ENCODE results near the gene NCDN.

Gene NCDN

DNA sequence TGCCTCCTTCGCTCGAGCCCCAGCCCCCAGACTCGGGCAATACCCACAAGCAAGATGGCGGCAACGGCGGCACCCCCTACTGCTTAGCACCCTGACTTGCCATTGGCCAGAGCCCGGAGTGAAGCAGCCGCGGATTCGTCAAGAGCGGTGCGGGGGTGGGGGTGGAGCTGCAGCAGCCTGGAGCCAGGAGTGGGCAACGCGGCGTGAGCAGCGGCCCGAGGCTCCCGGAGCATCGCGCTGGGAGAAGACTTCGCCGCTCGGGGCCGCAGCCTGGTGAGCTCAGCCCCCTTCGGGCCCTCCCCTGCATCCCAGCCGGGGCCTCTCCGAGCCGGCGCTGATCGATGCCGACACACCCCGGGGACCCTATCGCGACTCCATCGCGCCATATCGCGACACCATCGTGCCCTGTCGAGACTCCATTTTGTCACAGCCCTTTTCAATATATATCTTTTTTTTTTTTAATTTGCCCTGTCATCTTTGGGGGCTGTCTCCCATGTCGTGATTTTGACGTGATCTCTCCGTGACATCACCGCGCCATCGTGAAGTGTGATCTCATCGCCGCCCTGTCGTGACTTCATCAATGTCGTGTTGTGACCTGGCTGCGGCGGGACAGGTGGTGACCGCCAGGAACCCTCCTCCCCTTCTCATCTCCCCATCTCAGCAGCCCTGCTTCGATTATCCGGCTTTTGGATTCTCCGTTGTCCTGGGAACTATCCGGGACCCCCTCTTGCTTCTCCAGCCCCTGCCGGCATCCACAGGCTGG, at the start of gene NCDN:
Gene NCDN, plus strand, starts transcription at position 189 of the 763 bp plus-strand sequence. Its CDS starts 392 bp downstream, at position 581.
- DNase-seq (ENCODE audit: low spot score), result peak; percentile 99

DNA sequence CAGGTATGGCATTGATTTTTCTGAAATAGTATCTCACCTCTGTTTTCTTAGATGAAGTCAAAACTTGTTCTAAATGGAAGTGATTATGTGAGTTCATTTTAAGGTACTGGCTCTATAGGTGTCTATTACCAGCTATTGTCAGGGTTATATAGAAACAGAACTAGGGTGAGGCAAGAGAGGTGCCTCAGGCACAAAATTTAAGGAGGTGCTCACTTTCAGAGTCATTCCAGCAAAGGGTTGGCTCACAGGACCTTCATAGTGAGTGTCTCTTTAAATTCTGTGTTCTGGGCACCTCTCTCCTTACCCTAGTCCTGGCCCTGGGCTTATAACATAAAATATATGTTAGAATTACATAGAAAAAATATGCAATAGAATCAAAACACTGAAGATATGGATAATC, 49.7 kb upstream of the NCDN start:
- DNase-seq (ENCODE audit: low spot score), result no peak

- DNase-seq (ENCODE audit: low spot score), result no peak
Measured at GRCh38 chr1:35509558-35509957, 48.0 kb upstream of the NCDN start.

- DNase-seq (ENCODE audit: low spot score), result no peak
Measured at GRCh38 chr1:35511305-35511704, 46.3 kb upstream of the NCDN start.

DNA sequence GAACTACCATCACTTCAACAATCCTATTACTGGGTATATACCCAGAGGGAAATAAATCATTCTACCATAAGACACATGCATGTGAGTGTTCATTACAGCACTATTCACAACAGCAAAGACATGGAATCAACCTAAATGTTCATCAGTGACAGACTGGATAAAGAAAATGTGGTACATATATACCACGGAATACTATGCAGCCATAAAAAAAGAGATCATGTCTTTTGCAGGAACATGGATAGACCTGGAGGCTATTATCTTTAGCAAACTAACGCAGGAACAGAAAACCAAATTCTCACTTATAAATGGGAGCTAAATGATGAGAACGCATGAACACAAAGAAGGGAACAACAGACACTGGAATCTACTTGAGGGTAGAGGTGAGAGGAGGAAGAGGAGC, 39.4 kb upstream of the NCDN start:
- no peak for DNase-seq (ENCODE audit: low spot score)

DNA sequence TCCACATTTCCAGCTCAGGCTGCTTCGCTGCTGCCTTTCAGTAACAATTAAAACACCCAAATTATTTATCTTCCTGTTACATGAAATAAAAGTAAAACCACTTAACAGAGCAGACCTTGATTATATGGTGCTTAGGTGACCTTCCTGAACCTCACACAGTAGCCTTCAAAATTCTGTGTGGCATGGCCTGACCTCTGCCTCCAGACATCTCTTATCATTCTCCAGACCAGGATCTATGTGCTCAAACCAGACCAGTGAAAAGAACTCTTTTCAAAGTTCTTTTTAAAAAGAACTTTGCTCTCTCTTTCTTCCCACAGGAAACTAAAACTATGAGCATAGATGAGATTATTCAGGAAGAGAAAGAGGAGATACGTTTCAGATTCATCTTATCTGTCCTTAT, 38.2 kb upstream of the NCDN start:
- DNase-seq (ENCODE audit: low spot score), result no peak

DNA sequence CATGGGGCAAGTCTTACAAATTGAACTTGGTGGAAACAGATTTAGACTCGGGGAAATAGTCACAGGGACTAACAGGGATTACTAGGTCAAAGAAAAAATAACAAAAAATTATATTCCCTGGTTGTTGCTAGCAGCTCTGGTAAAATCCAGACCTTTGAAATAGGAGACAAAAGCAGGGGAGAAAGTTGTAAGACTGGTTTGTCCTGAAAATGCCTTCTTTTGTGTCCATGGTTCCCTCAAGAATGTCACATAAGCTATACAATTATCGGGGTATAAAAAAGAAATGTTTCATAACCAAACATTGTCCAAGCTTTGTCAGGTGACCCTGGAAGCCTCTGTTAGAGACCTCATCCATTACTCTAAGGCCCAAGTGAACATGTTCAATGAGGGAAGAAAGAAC, 33.5 kb upstream of the NCDN start:
- DNase-seq (ENCODE audit: low spot score), result no peak

DNA sequence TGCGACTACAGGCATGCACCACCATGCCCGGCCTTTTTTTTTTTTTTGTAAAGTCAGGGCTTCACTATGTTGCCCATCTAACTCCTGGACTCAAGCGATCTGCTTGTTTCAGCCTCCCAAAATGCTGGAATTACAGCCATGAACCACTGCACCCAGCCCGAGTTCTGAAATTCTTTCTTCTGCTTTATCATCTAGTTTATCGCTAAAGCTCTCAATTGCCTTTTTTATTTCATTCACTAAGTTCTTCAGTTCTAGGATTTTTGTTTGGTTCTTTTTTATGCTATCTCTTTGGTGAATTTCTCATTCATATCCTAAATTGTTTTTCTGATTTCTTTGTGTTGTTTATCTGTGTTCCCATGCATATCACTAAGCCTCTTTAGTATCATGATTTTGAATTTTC, 27.4 kb upstream of the NCDN start:
- DNase-seq (ENCODE audit: low spot score), result no peak

GRCh38 chr1:35530946-35531345, 26.7 kb upstream of the NCDN start:
- no peak for DNase-seq (ENCODE audit: low spot score)

DNA sequence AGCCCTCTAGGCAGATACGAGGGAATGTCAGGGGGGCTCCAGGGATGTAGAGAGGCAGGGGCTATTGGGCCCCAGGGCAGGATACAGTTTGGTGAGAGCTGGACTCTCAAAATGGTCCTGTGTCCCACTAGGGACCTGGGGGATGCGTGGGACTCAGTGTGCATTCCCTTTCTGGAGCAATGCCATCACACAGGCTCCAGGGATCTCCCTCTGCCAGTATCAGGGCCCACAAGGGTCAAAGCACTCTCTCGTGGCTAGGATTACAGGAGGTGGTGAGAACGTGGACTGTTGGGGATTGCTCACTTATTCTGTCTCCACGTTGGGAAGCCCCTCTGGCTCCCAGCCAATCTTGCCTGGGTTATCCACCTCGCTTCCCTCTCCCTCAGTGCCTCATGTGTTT, 26.2 kb upstream of the NCDN start:
- DNase-seq (ENCODE audit: low spot score), result no peak

DNA sequence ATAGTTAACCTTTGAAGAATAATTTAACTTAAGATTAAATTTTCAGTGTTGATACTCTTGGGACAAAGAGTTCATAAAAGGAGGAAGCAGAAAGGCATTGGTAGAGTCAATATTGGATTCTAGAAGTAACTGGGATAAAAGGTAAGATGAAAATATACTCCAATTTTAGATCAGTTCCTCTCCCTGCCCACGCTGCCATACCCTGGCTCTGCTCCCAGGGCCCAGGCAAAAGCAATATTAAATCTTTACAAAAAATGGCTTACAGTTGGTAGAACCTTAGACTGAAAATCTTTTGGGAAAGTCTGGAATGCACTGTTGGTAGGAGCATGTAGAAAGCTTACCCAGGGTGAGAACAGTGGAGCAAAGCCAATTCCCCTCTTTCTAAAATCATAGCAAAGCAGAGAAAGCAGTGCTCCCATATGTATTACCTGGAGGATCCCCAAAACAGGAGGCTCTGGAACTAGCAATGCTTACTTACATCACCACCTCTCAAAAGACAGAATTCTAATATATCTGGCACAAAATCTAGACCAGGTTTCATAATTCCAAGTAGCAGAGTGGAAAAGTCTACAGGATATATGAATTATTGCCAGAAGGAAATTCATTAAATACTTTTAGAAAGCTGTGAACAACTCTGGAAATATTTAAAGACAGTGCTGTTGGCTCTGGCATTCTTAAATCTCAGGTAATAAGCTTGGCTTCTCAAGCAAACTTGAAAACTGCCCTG, 24.9 kb upstream of the NCDN start:
- no peak for DNase-seq (ENCODE audit: low spot score)

GRCh38 chr1:35533586-35533985, 24.0 kb upstream of the NCDN start:
- DNase-seq (ENCODE audit: low spot score), result no peak

DNA sequence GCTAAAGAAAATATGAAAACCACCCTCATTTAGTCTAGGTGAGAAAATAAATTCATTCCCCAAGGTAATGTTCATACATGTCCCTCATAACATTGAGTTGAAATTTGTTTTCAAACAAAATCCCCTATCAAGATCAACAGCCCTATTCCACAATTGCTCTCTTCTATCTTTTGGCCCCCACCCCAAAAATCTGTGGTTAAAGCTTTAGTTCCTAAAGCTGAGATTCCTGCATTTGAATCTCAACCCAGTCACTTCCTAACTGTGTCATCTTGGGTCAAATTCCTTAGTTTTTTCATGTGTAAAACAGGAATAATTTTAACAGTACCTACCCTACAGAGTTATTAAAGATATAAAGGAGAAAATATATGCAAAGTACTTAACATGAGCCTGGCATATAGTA, 22.4 kb upstream of the NCDN start:
- DNase-seq (ENCODE audit: low spot score), result no peak

GRCh38 chr1:35536556-35537162, 20.9 kb upstream of the NCDN start:
- DNase-seq (ENCODE audit: low spot score), result no peak

GRCh38 chr1:35537806-35538205, 19.8 kb upstream of the NCDN start:
- DNase-seq (ENCODE audit: low spot score), result no peak

GRCh38 chr1:35539073-35539823, 18.4 kb upstream of the NCDN start:
- DNase-seq (ENCODE audit: low spot score), result no peak

DNA sequence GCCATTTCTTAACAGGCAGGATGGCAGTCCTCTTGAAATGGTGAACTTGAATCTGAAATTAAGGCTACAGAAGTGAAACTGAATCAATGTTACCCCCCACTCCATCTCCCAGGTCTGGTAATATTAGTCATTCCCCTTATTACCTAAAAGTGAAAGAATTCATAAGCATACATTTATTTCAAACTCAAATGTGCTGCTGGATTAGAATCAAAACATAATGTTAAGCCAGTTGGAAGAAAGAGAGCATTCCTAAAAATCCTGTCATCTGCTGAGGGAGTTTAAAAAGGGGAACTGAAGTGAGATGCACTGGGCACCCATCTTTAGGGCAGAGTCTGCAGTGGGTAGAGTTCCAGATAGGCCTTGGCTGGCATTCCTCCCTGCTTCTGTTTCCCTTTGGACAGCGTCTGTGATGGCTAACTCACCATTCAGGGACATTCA, 17.8 kb upstream of the NCDN start:
- no peak for DNase-seq (ENCODE audit: low spot score)

DNA sequence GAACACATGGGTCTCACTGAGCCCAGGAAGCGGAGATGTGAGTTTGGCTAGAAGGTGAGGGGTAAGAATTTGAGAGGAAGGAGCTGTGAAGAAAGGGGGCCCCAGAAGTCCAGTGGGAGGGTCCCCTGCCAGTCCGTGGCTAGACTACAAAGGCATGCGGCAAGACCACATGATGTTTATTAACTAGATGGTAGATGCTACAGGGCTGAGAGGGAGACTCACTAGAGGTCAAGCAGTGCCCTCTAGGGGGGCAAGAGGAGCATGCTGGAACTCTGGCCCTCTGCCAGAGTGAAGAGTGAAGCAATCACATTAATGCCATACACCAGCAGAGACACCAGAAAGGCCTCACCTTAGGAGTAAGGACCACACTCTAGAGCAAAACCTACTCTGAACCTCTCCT, 12.6 kb upstream of the NCDN start:
- DNase-seq (ENCODE audit: low spot score), result peak; percentile 67

DNA sequence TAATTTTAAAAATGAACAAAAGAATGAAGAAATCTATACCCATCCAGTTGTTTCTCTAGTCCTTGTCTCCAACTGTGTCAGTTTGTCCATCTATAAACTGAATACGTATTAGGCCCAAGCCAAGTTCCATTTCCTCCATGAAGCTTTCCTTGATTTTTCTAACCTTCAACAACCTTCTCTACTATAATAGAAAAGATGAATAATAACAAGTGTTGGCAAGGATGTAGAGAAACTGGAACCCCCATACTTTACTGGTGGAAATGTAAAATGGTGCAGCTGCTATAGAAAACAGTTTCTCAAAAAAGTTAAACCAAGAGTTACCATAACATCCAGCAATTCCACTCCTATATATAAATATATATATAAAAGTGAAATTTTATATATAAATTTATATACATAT, 11.0 kb upstream of the NCDN start:
- DNase-seq (ENCODE audit: low spot score), result no peak

DNA sequence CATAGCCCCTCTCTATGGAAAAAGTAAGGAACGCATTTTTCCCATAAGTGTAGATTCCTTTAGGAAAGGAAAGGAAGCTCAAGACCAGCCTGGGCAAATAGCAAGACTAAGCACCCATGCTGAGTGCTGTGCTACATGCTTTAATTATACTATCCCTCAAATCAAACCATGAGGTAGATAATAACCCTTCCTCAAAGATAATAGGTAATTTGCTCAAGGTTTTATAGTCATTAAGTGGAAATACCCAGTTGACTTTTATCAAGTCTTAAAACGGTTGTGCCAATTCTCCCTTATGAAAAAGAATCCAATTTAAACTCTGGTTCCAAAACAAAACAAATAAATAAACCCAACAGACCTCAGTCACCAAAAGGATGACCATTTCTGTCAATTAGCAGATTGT, 3.7 kb upstream of the NCDN start:
- DNase-seq (ENCODE audit: low spot score), result no peak

GRCh38 chr1:35554266-35555211, 3.1 kb upstream of the NCDN start:
- no peak for DNase-seq (ENCODE audit: low spot score)
